COR-L47 (cell line): ENCODE results near the gene ANKS3.

ENCODE experiments used
- DNase-seq: peaks from one replicate; lab custom pipeline; 2025; lab: John Stamatoyannopoulos, UW

The ANKS3 gene

DNA sequence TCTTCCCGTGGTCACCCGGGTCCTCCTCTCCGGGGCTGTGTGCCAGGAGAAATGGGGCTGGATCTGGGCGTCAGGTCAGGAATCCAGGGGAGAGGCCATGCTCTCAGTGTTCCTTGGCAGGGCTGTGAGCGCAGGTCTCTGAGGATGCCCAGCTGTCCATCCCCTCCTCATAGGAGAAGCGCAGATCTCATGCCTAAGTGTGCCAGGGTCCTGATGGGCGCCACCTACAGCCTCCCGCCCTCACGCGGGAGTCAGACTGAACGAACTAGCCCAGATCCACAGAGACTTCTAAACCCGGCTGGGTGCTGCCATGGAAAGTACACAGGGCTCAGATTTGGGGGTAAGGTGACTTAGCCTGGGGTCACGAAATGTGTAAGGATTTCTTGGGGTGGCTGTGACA is 85.2 kb downstream of the ANKS3 start:
- no peak for DNase-seq

- DNase-seq: no peak
Observed at GRCh38 chr16:4647644-4647980, 86.5 kb downstream of the ANKS3 start.

DNA sequence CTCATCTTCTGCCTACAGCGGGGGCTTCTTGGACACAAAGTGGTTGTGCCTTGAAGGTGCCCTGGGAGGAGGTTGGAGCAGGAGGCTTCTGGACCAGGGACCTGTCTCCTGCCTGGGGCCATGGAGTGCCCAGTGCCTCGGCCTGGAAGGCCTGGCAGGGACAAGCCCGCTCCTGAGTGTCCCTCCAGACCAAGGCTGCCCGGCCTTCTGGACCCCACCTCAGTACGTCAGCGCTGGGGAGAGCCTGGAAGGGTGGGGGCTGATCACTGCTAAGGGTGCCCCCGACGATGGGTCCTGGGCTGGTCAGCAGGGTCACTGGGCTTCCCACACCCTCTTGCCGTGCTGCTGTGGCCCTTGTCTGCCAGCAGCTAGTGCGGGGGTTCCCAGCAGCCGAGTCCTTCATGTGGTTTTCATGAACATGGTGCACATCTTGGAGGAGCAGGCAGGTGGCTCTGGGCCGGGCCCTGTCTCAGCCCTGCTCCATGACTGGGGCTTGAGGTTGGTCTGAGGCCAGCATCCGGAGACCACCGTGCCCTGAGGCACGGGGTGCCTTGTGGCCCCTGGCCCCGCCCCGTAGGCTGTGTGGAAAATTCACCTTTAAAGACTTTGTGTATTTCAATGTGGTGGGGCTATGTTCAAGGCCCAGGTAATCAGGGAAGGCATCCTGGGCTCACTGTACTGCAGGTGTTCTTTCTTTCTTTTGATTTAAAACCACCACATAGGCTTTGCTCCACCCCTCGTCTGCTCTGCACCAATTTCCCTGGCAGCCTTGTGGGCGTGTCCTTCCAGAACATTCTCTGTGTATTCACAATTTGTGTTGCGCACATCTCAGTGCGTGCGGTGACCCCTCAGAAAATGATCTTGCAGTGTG is 87.1 kb downstream of the ANKS3 start:
- no peak for DNase-seq
